H4 (cell line): ENCODE data around the gene ARFGEF2. TPM values are rescaled to one million over a fixed set of nuclear protein-coding genes. Genes with fewer than 3 reads are reported as not detected.
"Not testable (repeated sequence)": the region's sequence is repeated elsewhere in the genome, so short reads cannot be mapped to it uniquely, and the experiment has no call there.

Experiments used
- DNase-seq: peaks from one replicate; pipeline ENCODE4 v3.0.0-alpha.2; 2015; ENCODE audit warnings: low spot score
- total RNA-seq: library from RNA; depleted of rRNA; stranded (reverse); fragments of >200 nt; shearing (Covaris generic); gene quantifications from 2 replicates; pipeline ENCODE4 v1.2.3, GENCODE V29; 2014

The ARFGEF2 gene
- total RNA-seq, 1 experiment from 2014 or later = 13.8 TPM

DNA sequence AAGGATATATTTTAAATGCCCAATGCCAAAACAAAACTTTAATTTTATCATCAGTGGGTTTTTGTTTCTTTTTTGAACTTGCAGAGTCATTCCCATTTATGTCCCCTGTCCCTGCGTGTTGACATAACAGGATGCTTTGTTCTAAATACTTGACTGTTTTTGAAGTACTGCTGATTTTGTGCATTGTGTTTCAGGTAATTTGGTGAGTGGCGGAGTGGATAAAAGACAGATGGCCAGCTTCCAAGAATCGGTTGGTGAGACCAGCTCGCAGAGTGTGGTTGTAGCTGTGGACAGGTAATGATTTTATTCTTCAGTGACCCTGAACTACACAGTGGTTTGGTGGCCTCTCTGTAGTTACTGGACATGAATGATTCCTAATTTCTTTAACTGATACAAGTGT is 74.1 kb downstream of the ARFGEF2 start:
- DNase-seq = no peak

DNA sequence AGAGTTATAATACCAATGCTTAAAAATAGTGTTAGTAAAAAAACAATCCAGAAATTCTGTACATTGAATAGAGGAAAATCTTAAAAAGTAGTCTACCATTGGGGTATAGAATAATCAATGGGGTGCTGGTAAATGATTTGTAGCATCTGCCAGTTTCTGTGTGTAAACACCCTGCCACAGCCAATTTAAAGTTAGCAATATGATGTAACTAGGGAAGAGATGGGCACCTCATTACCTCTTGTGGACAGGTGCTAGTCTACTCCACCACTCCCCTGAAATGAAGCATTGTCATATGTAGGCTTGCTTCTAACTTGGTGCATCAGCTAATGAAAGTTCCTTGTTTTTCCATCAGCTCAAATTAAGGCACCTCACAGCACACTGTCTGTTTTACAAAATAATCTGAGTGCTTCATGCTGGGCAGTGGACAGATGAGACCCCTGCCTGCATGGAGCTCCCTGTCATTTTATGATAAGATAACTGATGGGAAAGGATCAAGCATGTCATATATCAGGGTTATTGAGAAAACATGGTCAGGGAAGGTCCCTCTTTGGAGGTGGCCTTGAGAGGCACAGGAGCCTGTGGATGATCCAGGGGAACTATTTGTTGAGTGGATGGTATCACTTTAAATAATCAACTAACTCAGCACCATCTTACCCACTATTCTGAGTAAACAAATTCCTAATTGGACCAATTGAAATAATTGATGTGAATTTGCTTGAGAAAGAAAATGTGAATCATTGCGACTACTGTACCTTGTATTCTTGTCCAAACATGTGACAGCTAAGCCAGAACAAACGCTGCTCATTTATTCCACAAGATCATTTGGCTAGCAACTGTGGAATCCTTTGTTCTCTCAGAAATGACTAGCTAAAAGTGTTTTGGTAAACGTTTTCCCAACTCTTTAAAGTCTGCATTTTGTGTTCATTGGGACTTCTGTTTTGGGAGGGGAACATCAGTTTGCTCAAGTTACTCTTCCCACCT is 78.7 kb downstream of the ARFGEF2 start:
- DNase-seq = no peak

DNA sequence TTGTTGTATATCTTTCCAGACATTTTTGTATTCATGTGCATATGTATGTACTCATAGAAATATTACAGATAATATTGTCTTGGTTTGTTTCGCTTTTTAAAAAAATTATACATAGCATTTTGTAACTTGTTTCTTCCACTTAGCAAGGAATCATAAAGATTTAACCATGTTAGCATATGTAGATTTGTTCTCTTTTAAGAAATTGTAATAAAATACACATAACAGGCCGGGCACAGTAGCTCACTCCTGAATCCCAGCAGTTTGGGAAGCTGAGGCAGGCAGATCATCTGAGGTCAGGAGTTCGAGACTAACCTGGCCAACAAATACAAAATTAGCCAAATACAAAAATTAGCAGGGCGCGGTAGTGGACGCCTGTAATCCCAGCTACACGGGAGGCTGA is 80.2 kb downstream of the ARFGEF2 start:
- DNase-seq = no peak

DNA sequence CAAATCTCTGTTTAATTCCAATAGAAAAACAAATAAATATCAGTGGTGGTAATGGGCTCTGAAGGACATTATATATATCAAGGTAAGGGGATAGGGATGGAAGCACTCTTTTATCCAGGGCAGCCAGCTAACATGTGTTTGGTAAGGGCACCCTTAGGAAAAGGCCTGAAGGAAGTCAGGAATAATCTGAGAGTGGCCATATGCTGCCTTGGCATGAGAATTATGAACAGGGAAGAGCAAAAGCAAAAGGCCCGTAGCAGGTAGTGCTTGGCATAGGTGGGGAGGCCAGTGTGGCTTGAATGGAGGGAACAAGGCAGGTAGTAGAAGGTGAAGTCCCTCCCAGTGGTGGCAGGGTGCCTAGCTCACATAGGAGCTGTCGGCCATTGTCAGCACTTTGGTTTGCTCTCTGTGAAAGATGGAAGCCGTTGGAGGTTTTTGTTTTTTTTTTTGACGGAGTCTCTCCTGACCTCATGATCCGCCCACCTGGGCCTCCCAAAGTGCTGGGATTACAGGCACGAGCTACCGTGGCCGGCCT is 85.0 kb downstream of the ARFGEF2 start:
- DNase-seq = no peak

DNA sequence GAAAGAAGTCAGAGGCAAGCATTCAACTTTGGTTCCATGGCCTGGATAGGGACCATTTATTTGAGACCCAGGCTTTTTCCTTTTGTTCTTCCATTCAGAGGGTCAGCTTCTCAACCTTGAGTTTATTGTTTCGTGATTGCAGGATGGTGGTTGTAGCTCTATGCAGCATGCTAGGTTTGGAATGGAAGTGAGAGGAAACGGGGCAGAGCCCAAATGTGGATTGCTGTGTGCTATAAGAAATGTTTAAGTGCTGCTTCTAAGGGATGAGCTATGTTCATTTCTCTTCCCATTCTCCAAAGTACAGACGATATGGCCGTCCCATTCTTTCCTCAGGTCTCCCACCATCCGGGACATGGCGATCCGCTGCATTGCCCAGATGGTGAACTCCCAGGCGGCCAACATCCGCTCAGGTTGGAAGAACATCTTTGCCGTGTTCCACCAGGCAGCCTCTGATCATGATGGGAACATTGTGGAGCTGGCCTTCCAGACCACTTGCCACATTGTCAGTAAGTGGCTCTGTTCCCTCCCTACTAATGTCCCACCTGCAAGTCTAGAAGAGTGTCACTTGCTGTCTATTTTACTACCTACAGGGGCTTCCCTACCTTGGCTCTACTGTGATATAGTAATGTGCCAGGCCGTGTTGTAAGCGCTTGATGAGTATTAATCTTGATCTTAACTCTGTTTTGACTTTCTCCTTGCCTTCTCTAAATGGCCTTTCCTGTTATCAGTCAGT is 88.6 kb downstream of the ARFGEF2 start:
- DNase-seq = no peak

DNA sequence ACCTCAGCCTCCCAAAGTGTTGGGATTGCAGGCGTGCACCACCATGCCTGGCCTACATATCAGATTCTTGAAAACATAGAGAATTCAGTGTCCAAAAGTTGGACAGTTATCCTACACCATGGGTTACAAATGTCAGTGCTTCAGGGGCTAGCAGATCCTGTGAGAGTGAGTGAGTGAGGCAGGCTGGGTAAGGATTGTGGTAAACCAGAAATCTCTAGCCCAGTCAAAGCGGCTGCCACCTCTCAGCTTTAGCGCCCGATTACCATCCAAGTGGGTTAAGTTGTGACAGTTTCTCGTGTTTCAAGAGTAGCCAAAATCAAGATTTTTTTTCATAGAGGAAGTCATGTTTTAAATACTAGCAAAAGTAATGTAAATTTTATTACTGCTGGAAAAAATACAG is 102.7 kb downstream of the ARFGEF2 start:
- no peak for DNase-seq

GRCh38 chr20:49028177-49028576 is 106.7 kb downstream of the ARFGEF2 start:
- not testable (repeated sequence) for DNase-seq

GRCh38 chr20:49028684-49029083 is 107.2 kb downstream of the ARFGEF2 start:
- no peak for DNase-seq

DNA sequence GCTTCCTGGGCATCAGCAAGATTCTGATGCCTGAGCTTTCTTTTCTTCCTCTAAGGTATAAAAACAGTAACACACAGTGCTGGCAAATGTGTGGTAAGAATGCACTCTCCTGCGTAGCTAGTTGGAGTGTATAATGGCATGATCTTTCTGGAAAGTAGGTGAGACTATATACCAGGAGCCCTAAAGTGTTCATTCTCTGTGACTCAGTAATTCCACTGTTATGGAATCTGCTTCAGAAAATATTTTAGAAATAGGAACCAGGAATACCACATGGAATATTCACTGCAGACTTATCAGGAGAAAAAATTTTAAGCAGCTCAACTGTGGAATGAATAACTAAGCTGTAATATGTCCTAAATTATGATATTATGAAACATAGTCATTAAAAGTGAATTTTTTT is 107.7 kb downstream of the ARFGEF2 start:
- no peak for DNase-seq

DNA sequence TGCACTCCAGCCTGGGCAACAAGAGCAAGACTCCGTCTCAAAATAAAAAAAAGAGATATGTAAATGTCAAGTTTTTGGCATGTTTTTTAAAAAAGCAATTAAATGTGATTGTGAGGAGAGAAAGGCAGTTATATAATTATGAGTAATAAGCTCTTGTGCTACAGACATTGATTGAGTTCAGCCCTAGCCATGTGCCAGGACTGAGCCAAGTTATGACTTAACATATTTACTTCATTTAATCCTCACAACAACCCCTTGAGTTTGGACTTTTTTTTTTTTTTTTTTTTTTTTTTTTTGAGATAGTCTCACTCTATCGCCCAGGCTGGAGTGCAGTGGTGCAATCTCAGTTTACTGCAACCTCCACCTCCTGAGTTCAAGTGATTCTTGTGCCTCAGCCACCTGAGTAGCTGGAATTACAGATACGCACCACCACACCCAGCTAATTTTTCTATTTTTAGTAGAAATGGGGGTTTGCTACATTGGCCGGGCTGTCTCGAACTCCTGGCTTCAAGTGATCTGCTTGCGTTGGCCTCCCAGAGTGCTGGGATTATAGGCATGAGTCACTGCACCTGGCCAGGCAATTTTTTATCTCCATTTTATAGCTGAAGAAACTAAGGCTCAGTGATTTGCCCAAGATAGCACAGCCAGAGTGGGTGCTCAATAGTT is 109.6 kb downstream of the ARFGEF2 start:
- no peak for DNase-seq

GRCh38 chr20:49032455-49032854 is 110.9 kb downstream of the ARFGEF2 start:
- no peak for DNase-seq

- no peak for DNase-seq
These were observed 112.7 kb downstream of the ARFGEF2 start for GRCh38 chr20:49034070-49034732.

DNA sequence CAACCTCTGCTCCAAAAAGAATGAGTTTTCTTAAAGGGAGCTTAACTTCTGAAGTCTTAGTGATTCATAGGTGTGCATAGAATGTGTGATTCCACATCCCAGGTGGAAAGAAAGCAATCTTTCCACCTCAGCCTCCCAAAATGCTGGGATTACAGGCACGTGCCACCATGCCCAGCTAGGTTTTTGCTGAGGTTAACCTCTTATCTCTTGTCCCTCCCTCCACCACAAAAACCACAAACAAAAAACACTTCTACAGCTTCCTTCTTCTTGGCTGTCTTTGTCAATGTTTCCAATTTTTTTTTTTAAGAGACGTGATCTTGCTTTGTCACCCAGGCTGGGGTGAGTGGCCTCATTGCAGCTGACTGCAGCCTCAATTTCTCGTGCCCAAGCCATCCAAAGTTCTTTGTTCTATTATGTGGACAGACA is 116.5 kb downstream of the ARFGEF2 start:
- peak; percentile 21 for DNase-seq

DNA sequence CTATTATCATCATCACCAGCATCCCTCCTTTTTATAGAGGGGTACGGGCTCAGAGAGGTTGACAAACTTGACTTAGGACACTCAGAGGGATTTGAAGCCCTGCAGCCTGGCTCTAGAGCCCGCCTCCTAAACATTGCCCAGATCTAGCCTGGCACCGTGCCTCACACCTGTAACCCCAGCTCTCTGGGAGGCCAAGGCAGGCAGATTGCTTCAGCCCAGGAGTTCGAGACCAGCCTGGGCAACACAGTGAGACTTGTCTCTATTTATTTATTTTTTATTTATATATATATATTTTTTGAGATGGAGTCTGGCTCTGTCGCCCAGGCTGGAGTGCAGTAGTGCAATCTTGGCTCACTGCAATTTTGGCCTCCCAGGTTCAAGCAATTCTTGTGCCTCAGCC is 118.3 kb downstream of the ARFGEF2 start:
- DNase-seq = no peak

- no peak for DNase-seq
These were observed 121.5 kb downstream of the ARFGEF2 start for GRCh38 chr20:49043000-49043399.

DNA sequence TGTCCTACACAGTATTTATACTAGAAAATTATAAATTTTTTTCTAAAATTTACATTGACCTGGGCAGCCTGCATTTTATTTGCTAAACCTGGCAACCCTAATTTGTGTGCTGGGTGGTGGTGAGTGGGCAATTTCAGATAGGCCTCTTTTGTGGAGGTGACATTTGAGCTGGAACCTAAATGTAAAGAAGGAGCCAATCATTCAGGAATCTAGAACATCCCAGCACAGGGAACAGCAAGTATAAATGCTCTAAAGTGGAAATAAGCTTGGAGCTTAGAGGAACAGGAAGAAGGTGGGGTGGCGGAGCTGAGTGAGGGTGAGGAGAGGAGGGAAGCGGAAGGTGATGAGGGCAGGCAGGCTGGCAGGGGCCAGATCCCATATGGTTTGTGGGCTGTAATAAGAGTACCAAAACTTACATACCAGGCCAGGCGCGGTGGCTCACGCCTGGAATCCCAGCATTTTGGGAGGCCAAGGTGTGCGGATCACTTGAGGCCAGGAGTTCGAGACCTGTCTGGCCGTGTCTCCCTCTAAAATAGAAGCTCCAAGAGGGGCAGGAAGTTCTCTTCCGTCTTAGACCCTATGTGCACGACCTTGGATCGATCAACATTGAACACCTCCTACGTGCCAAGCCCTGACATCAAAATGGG is 124.1 kb downstream of the ARFGEF2 start:
- DNase-seq = no peak

GRCh38 chr20:49046087-49046900 is 124.8 kb downstream of the ARFGEF2 start, which contains the start of gene CSE1L:
Gene CSE1L (plus strand): TSS chr20:49046312. CDS start chr20:49058464, 12,152 bp downstream.
- peak; percentile 90 for DNase-seq

- DNase-seq = no peak
These were observed 130.8 kb downstream of the ARFGEF2 start for GRCh38 chr20:49052334-49052733.

DNA sequence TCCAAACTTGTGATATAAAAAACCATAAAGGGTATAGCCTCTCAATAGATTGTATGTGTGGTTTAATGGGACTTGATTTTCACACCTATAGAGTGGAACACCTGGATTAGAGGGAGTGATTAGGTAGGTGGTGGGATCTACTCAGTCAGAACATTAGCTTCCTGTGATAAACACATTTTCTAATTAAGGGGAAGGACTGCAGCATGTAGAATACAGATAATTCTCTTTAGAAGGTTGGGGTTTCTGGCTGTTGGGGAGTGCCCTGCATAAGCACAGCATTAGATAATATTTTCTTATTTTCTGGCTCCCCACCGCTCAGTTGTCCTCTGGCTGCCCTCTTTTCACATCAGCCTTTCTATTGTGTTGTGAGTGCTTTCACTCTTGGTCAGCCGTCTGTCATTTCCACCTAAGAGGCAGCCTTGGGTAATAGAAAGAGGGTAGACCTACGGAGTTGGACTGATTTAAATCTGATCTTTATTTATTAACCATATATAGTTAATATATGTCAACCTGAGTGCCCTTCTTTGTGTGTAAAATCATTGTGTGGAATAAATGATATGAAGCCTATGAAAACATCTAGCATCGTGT is 132.6 kb downstream of the ARFGEF2 start:
- DNase-seq = no peak

GRCh38 chr20:49063279-49063678 is 141.8 kb downstream of the ARFGEF2 start:
- no peak for DNase-seq
